ENCODE data around the gene ZNF488.
A peak's percentile ranks its signal among the peaks of the same experiment; 100 is the strongest.

The ZNF488 gene

GRCh38 chr10:47365431-47366180, 18.5 kb downstream of the ZNF488 start:
- DNase-seq = no peak

- DNase-seq = no peak
Observed at GRCh38 chr10:47364911-47365310, 19.2 kb downstream of the ZNF488 start.

DNA sequence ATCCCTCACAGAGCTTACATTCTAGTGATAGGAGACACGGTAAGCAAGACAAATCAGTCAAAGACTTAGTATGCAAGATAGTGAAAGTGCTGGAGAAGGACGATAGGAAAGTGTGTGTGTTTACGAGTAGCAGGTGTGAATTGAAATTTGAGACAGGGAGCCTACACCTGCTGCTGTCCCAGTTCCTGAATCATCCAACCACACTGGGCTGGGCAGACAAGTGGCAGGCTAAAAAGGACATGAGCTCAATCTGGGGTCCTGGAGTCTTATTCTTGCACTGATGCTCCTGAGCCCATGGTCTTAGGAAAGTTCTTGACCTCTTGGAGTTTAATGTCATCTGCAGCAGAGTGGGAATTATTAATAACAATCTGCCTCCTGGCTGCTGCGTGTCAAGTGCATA, 19.7 kb downstream of the ZNF488 start:
- no peak for DNase-seq

DNA sequence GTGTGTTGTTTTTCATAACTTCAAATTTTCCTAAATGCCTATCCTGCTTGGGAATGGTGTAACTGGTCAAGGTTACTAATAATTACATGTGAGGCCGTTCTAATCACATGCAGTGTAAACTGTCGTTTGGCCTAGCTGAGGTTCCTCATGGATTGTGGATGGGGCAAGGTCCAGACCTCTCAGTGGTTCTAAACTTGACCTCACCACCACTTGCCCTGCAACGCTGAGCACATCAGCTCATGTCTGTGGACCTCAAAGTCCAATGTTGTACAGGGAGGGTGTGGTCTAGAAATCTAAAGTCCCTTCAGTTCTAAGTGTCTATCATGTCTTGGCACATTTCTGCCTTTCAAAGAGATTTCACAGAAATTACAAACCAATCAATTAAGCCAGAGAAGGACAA, 20.3 kb downstream of the ZNF488 start:
- no peak for DNase-seq

DNA sequence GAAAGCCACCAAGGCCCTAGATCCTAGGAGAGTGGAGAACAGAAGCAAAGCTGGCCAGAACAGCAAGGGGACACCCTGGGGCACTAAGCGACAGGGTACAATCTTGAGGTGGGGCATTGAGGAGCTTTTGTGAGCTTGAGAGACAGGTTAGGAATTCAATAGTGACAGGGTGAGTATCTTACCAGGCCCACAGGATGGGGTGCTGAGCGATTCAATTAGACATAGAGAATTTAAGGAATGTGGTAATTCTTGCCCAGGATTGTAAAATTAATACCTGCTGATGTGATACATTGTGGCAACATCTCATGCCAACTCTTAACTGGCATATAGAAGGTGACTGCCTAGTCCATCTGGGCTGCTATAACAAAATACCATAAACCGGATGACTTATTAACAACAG, 21.9 kb downstream of the ZNF488 start:
- DNase-seq = no peak

GRCh38 chr10:47361293-47361692, 22.8 kb downstream of the ZNF488 start:
- peak; percentile 26 for DNase-seq

GRCh38 chr10:47360419-47361040, 23.6 kb downstream of the ZNF488 start:
- DNase-seq = no peak

DNA sequence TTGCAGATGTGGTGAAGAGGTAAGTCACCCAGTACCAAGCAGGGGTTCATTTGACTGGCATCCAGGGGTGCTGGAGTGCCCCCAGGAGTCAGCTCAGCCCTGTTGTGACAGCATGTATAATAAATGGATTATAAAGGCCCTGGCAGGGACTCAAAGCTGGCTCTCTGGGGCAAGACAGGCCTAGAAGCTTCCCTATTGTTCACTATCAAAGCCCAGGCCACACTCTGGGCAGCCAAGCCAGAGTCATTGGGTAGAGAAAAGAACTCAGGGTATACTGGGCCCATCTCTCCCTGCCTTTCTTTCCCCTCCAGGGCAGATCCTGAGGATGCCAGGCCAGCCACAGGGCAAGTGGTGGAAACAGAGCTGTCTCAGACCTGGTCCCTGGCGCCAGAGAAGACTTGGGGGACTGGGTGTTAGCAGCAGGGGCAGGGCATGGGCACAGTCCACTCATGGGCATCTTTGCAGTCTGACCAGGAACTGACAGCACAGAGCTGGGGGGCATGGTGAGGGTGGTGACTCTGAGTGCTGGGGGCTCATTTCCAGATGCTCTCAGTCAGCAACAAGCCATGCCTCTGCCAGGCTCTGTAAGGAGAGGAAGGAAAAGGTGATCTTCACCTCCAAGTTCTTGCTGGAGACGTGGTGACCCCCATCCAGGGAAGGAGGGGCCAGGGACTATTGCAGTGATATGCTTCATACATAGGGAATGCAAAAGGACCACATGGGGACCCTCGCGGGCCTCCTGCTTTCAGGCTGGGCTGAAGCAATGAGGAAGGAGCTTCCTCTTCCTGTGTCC, 24.3 kb downstream of the ZNF488 start:
- DNase-seq = no peak

- DNase-seq = no peak
Observed at GRCh38 chr10:47359101-47359500, 25.0 kb downstream of the ZNF488 start.

- DNase-seq = no peak
Observed at GRCh38 chr10:47358457-47358856, 25.6 kb downstream of the ZNF488 start.

- DNase-seq = no peak
Observed at GRCh38 chr10:47357911-47358310, 26.2 kb downstream of the ZNF488 start.

DNA sequence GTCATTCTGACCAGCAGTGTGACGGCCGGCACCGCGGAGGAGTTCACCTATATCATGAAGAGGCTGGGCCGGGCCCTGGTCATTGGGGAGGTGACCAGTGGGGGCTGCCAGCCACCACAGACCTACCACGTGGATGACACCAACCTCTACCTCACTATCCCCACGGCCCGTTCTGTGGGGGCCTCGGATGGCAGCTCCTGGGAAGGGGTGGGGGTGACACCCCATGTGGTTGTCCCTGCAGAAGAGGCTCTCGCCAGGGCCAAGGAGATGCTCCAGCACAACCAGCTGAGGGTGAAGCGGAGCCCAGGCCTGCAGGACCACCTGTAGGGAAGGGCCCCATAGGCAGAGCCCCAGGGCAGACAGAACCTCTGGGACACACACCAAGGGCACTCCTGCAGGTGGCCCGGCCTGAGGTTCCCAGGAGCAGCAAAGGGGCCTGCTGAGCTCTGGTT, 26.9 kb downstream of the ZNF488 start:
- DNase-seq = no peak

DNA sequence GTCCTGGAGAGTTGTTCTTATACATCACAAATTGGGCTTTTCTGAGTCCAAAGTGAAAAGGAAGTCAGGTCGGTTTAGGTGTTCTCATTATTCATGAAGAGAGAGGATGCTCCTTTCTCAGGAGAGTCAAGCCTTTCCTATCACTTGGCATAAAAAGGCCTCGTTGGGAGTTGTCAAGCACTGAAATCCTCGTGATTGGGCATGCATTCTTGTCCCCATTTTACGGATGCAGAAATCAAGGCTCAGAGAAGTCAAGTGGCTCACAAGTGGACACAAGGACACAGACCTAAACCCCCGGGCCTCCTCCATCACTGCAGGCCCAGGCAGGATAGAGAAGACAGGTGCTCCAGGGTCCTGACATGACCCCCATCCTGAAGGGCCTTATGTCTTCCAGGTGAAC, 27.4 kb downstream of the ZNF488 start:
- DNase-seq = no peak

DNA sequence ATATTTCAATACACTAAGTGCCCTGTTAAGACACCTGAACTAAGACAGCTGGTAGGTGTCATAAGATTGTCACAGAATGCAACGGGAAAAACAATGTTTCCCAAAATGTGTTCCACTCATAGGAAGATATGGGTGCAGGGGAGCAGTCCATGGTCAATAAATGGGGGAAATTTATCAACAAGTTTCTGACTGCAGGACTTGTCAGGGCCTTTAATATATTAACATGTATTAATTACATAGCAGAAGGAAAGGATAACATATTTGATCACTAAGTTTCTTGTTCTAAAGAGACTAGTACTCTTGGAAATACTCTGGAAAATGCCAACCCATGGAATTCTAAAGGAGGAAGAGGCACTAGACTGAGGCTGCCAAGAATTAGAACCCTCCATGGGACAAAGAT, 29.2 kb downstream of the ZNF488 start:
- no peak for DNase-seq

- no peak for DNase-seq
Observed at GRCh38 chr10:47354165-47354564, 29.9 kb downstream of the ZNF488 start.

GRCh38 chr10:47353351-47353750, 30.7 kb downstream of the ZNF488 start:
- no peak for DNase-seq

DNA sequence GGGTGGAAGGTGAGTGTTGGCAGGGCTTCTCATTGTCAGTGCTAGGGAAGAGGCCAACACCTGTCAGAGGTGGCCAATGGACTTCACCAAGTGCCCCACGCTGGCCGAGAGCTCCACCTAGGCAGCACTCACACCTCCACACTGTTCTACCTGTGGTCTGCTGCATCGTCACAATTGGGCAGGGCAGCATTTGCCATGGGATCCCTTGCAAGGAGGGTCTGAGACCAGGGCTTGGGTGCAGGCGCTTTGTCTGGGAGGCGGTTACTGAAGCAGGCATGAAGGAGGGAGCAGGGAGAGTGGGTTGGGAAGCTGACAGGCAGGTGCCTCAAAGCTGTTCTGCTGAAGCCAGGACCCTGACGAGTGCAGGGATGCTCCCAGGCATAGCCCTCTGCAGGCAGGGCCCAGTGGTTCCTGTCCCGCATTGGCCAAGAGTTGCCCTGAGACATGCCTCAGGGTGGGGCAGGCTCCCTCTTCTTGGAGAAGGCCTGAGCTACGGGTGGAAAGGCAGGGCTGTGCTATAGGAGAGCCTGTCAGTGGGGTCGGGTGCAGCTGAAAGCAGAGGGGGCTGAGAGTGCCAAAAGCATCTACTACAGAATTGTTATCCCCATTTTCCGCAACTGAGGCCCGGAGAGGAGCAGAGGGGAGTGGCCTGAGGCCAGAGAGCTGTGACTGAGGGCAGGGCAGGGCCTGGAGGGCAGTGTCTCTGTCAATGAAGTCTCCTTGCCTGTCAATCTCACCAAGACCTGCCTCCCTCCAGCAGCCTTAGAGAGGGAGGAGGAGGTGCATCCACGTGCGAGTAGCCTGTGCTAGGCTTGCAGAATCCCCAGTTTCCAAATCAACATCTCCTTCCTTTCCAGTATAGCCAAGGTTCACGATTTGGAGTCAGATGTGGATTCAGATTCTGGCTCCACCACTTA, 31.9 kb downstream of the ZNF488 start:
- DNase-seq = no peak

- no peak for DNase-seq
Observed at GRCh38 chr10:47350671-47351640, 33.1 kb downstream of the ZNF488 start.

GRCh38 chr10:47349941-47350371, 34.1 kb downstream of the ZNF488 start:
- DNase-seq = no peak

- DNase-seq = no peak
Observed at GRCh38 chr10:47349516-47349915, 34.6 kb downstream of the ZNF488 start.

All from fibroblast of skin of scalp (primary cell).